Gastrocnemius medialis (tissue), 4 donors: ENCODE measurements around the gene SNTG2. TPM values are rescaled to one million over a fixed set of nuclear protein-coding genes. Genes with fewer than 3 reads are reported as not detected.

Source experiments
- ATAC-seq, 2 donors: fragments of 150-250 bp; one replicate each; pipeline ENCODE4 v1.9.1; 2016
- DNase-seq, 2 donors: peaks; one replicate each; pipeline ENCODE4 v3.0.0-alpha.2; 2019
- H3K27ac ChIP-seq, 4 donors: fragments of 200-600 bp; sonication (generic); 1 replicate in 1 of 4; 2 replicates in 3 of 4; pipeline ENCODE4 v1.5.1; 2016 to 2018; ENCODE audit warnings: mild to moderate bottlenecking in 2 of 4, moderate library complexity in 1 of 4
- H3K27me3 ChIP-seq, 3 donors: fragments of 200-600 bp; sonication (generic) in 2 of 3; 1 replicate in 1 of 3; 2 replicates in 2 of 3; pipeline versions ENCODE4 v1.5.1 to v1.6.0; 2016 to 2019; ENCODE audit warnings: mild to moderate bottlenecking in 1 of 3, moderate library complexity in 1 of 3
- H3K36me3 ChIP-seq, 2 donors: fragments of 200-600 bp; sonication (generic) in 1 of 2; one replicate each; pipeline ENCODE4 v1.5.1; 2017 to 2018
- H3K4me1 ChIP-seq, 2 donors: fragments of 200-600 bp; sonication (generic) in 1 of 2; one replicate each; pipeline ENCODE4 v1.5.1; 2016 to 2017; ENCODE audit warnings: mild to moderate bottlenecking in 2 of 2
- H3K4me3 ChIP-seq, 4 donors: fragments of 200-600 bp; sonication (generic) in 3 of 4; 1 replicate in 1 of 4; 2 replicates in 3 of 4; pipeline ENCODE4 v1.5.1; 2016 to 2019; ENCODE audit warnings: mild to moderate bottlenecking in 2 of 4
- H3K9me3 ChIP-seq, 3 donors: fragments of 200-600 bp; sonication (generic) in 2 of 3; 1 replicate in 1 of 3; 2 replicates in 2 of 3; pipeline ENCODE4 v1.5.1; 2016 to 2019
- POLR2A ChIP-seq, 2 donors: fragments of 450-650 bp; IDR thresholded peaks; one replicate each; pipeline ENCODE4 v1.6.1; 2017; ENCODE audit warnings: antibody characterized with exemption in 2 of 2, mild to moderate bottlenecking in 2 of 2, moderate library complexity in 2 of 2
- in situ Hi-C, 4 donors: fragments of 200-750 bp; cut with MboI; loops; one replicate each; pipeline versions ENCODE4 v1.15.0 to v1.8.0; 2017; ENCODE audit warnings: low sequenced_read_pairs in 4 of 4
- intact Hi-C: fragments of 100-400 bp; cut with DNase I; formaldehyde crosslinking; loops from one replicate; pipeline ENCODE4 v1.15.1; 2023; ENCODE audit warnings: low total_unique reads
- total RNA-seq, 4 donors: library from RNA; depleted of rRNA; stranded (reverse); fragments of >200 nt; gene quantifications; one replicate each; pipeline versions ENCODE4 v1.1.0 to v1.2.3, GENCODE V29; 2016
- TF ChIP-seq, protein P1 (sequence below), 5 experiments: fragments of 450-650 bp in 3 of 5; fragments of 200-600 bp in 2 of 5; sonication (generic) in 2 of 5; IDR thresholded peaks in 4 of 5; conservative IDR thresholded peaks in 1 of 5; 1 replicate in 4 of 5; 2 replicates in 1 of 5; pipeline ENCODE4 v1.5.1; 2016 to 2019; ENCODE audit warnings: antibody characterized with exemption in 5 of 5, mild to moderate bottlenecking in 3 of 5, moderate library complexity in 3 of 5

The SNTG2 gene
- total RNA-seq, 4 donors from 2014 or later: 0.55 to 1.0 (median 0.92) TPM; not detected in 1

DNA sequence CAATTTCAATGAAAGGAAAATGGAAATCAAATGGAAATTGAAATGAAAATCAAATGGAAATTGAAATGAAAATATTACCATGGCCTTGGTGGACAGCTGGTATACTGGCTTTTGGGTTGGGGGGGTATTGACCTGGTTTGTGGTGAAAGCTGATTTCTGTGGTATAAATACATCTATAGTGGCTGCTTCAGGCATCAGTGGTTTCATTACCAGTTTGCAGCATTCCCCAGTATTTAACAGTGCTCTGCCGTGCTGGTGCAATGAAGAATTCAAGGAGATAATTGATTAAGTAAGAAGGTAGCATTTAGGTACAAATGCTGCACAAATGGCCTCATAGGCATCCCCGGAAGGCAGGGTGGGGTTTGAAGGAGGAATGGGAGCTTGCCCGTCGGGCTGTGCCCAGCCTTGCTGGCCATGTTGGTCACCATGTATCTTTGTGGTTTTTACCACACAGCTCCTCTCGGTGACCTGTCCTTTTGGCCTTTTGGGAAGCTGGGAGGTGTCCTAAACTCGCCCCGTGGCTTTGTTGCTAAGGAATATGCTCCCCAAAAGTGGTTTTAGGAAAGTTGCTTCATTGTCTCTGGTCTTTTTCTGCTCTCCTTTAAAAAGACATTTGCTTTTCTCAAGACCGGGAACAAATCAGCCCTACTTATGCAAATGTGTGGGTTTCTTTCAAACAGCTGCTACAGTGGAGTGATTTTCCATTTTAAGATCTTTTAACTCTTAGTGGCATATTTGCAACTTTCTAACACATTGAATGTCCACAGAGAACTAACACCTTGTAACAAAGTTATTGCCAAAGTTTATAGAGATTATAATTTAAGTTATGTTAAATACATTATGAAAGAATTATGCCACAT is 28.6 kb downstream of the SNTG2 start:
- H3K9me3 ChIP-seq: no peaks in the 10 kb centered on the region
- TF ChIP-seq POLR2A (IDR thresholded peaks at IDR 0.05): no peak
- TF ChIP-seq, protein P1, sequence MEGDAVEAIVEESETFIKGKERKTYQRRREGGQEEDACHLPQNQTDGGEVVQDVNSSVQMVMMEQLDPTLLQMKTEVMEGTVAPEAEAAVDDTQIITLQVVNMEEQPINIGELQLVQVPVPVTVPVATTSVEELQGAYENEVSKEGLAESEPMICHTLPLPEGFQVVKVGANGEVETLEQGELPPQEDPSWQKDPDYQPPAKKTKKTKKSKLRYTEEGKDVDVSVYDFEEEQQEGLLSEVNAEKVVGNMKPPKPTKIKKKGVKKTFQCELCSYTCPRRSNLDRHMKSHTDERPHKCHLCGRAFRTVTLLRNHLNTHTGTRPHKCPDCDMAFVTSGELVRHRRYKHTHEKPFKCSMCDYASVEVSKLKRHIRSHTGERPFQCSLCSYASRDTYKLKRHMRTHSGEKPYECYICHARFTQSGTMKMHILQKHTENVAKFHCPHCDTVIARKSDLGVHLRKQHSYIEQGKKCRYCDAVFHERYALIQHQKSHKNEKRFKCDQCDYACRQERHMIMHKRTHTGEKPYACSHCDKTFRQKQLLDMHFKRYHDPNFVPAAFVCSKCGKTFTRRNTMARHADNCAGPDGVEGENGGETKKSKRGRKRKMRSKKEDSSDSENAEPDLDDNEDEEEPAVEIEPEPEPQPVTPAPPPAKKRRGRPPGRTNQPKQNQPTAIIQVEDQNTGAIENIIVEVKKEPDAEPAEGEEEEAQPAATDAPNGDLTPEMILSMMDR (IDR thresholded peaks at IDR 0.05 in 4 of 5, conservative IDR thresholded peaks at IDR 0.05 in 1 of 5): no peak
- H3K36me3 ChIP-seq: no peaks in the 10 kb centered on the region
- ATAC-seq: no peak
- DNase-seq: no peak
- intact Hi-C loops: no loop called here
- H3K4me1 ChIP-seq: no peaks in the 10 kb centered on the region
- H3K4me3 ChIP-seq: no peak overlapping the region
- in situ Hi-C loops: no loop called here
- H3K27ac ChIP-seq: no peak overlapping the region
- no peaks in the 10 kb centered on the region for H3K27me3 ChIP-seq

DNA sequence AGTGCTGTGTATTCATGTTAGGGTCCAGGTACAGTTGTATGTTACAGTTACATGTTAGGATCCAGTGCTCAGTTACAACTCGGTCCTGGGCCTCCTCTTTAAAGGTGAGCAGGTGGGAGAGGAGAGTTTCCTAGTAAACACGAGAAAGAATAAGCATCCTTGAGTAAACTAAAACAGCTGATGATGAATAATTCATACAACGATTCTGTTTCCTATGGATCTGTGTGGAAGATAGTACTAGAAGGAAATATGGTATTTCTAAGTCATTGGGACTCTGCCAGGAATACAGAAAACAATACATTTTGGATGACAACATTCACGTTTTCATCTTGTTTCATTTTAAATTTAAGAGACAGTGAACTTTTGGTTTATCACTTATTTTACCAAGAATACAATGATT is 29.5 kb downstream of the SNTG2 start:
- in situ Hi-C loops: no loop called here
- ATAC-seq (no peak), DNase-seq (no peak)
- H3K4me1 ChIP-seq: no peaks in the 10 kb centered on the region
- H3K27ac ChIP-seq: no peak overlapping the region
- H3K36me3 ChIP-seq: no peaks in the 10 kb centered on the region
- no peak overlapping the region for H3K4me3 ChIP-seq
- TF ChIP-seq, protein P1 (IDR thresholded peaks at IDR 0.05 in 4 of 5, conservative IDR thresholded peaks at IDR 0.05 in 1 of 5): no peak
- no peak for TF ChIP-seq POLR2A (IDR thresholded peaks at IDR 0.05)
- intact Hi-C loops: no loop called here
- H3K27me3 ChIP-seq: no peaks in the 10 kb centered on the region
- no peaks in the 10 kb centered on the region for H3K9me3 ChIP-seq

DNA sequence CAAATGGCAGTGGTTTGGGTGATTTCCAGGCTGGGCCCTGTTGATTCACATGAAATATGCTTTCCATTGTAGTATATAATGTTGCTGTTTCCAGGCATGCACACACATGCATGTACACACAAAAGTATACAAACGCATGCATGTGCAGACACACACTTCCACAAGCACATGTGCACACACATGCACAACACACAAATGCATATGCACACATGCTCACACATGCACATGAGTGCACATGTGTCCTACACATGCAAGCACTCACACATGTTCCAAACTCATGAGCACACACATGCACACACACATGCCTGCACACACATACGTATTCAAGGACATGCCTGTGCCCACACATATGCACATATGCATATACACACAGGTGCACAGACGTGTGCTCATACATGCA is 30.6 kb downstream of the SNTG2 start:
- H3K4me1 ChIP-seq: no peaks in the 10 kb centered on the region
- no peaks in the 10 kb centered on the region for H3K36me3 ChIP-seq
- ATAC-seq: no peak
- intact Hi-C loops (no loop called here), in situ Hi-C loops (no loop called here)
- TF ChIP-seq, protein P1 (IDR thresholded peaks at IDR 0.05 in 4 of 5, conservative IDR thresholded peaks at IDR 0.05 in 1 of 5): no peak
- TF ChIP-seq POLR2A (IDR thresholded peaks at IDR 0.05): no peak
- DNase-seq: no peak
- H3K9me3 ChIP-seq: no peaks in the 10 kb centered on the region
- H3K27me3 ChIP-seq: no peaks in the 10 kb centered on the region
- H3K27ac ChIP-seq: no peak overlapping the region
- H3K4me3 ChIP-seq: no peak overlapping the region

DNA sequence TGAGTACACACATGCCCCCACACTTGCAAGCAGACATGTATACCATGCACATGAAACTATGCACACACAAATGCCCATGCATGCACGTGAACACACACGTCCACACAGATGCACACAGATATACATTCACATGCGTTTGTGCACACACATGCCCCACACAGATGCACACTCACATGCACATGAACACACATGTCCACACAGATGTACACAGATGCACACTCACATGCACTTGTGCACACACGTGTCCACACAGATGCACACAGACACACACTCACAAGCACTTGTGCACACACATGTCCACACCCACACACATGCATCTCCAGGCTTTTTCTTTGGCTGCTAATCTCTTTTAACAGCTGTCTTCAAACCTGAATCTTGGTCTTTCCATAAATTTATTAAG is 31.1 kb downstream of the SNTG2 start:
- Histone ChIP-seq H3K4me1 (no peaks in the 10 kb centered on the region), H3K27me3 (no peaks in the 10 kb centered on the region), H3K27ac (no peak overlapping the region), H3K36me3 (no peaks in the 10 kb centered on the region), H3K4me3 (no peak overlapping the region), H3K9me3 (no peaks in the 10 kb centered on the region)
- DNase-seq: no peak
- intact Hi-C loops: no loop called here
- no peak for ATAC-seq
- in situ Hi-C loops: no loop called here
- TF ChIP-seq, protein P1 (IDR thresholded peaks at IDR 0.05 in 4 of 5, conservative IDR thresholded peaks at IDR 0.05 in 1 of 5): no peak
